HL-60 (cell line): ENCODE measurements around the gene CDK17.

Source experiments
- DNase-seq, 2 experiments: peaks; one replicate each; pipeline ENCODE4 v3.0.0-alpha.2; 2010 to 2020; ENCODE audit warnings: low read depth in 1 of 2, low spot score in 1 of 2
- H3K27ac ChIP-seq: fragments of 250-450 bp; sonication (Bioruptor Pico); replicated peaks from 2 replicates; pipeline ENCODE4 v1.5.1; 2020; ENCODE audit warnings: mild to moderate bottlenecking, moderate library complexity
- H3K27me3 ChIP-seq: fragments of 250-450 bp; sonication (Bioruptor Pico); 2 replicates; pipeline ENCODE4 v1.5.1; 2021; ENCODE audit warnings: mild to moderate bottlenecking, moderate library complexity; ENCODE audit not compliant: insufficient read depth, poor library complexity, severe bottlenecking
- H3K4me3 ChIP-seq: replicated peaks from 2 replicates; pipeline ENCODE4 v1.5.1; 2011; ENCODE audit warnings: mild to moderate bottlenecking, control low read depth, low read length; ENCODE audit not compliant: insufficient read depth
- GABPA ChIP-seq: IDR thresholded peaks from 2 replicates; pipeline ENCODE4 v1.6.1; 2012; ENCODE audit warnings: low read depth
- POLR2AphosphoS5 ChIP-seq: IDR thresholded peaks from 2 replicates; pipeline ENCODE4 v1.6.1; 2012; ENCODE audit warnings: low read depth
- SPI1 ChIP-seq: IDR thresholded peaks from 2 replicates; pipeline ENCODE4 v1.6.1; 2012; ENCODE audit warnings: low read depth, mild to moderate bottlenecking, borderline replicate concordance
- TF ChIP-seq, protein P1 (sequence below): IDR thresholded peaks from 2 replicates; pipeline ENCODE4 v1.6.1; 2012; ENCODE audit warnings: low read depth; ENCODE audit not compliant: insufficient replicate concordance

Gene CDK17

DNA sequence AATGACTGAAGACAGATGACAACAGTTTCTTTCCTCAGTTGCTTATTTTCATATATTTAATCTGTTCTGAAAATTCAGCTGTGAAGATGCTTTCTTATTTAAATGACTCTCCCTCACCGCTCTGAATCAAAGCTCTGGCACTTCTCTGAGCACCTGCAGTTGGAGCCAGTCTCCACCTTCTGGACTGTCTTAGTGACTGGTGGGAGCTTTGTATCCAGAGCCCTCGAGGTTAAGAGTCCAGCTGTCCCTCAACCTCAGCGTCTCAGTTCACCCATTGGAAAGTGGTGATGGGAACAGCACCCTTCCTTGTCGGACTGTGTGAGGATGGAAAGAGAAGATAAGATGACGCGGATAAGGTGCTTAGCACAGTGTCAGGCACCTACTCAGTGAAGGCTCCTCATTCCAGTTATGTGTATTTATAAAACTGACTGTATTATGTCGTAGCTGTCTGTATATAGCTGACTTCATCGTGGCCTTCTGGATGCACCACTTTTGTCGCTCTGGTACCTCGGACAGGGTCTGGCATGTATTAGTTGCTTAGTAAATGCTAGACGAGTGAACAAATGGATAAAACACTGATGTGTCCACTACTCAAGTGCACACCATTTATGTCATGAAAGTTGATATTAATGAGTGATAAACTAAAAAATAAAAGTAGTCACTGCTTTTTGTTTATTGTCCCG lies 171.5 kb downstream of the CDK17 start:
- Histone ChIP-seq H3K27ac (no peak overlapping the region), H3K4me3 (no peak overlapping the region), H3K27me3 (no peaks in the 10 kb centered on the region)
- DNase-seq: no peak
- TF ChIP-seq GABPA: no peak
- TF ChIP-seq POLR2AphosphoS5: no peak
- no peak for TF ChIP-seq SPI1
- TF ChIP-seq, protein P1, sequence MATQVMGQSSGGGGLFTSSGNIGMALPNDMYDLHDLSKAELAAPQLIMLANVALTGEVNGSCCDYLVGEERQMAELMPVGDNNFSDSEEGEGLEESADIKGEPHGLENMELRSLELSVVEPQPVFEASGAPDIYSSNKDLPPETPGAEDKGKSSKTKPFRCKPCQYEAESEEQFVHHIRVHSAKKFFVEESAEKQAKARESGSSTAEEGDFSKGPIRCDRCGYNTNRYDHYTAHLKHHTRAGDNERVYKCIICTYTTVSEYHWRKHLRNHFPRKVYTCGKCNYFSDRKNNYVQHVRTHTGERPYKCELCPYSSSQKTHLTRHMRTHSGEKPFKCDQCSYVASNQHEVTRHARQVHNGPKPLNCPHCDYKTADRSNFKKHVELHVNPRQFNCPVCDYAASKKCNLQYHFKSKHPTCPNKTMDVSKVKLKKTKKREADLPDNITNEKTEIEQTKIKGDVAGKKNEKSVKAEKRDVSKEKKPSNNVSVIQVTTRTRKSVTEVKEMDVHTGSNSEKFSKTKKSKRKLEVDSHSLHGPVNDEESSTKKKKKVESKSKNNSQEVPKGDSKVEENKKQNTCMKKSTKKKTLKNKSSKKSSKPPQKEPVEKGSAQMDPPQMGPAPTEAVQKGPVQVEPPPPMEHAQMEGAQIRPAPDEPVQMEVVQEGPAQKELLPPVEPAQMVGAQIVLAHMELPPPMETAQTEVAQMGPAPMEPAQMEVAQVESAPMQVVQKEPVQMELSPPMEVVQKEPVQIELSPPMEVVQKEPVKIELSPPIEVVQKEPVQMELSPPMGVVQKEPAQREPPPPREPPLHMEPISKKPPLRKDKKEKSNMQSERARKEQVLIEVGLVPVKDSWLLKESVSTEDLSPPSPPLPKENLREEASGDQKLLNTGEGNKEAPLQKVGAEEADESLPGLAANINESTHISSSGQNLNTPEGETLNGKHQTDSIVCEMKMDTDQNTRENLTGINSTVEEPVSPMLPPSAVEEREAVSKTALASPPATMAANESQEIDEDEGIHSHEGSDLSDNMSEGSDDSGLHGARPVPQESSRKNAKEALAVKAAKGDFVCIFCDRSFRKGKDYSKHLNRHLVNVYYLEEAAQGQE: peak; percentile 28
